HG03565 (cell line): ENCODE data around the gene OR8B12.

ENCODE experiments used
- ATAC-seq: cut with Tn5 transposase; IDR thresholded peaks from one replicate; pipeline ENCODE4 v1.9.1; 2021; ENCODE audit warnings: mild to moderate bottlenecking, moderate library complexity; ENCODE audit not compliant: unreplicated experiment

Gene OR8B12

DNA sequence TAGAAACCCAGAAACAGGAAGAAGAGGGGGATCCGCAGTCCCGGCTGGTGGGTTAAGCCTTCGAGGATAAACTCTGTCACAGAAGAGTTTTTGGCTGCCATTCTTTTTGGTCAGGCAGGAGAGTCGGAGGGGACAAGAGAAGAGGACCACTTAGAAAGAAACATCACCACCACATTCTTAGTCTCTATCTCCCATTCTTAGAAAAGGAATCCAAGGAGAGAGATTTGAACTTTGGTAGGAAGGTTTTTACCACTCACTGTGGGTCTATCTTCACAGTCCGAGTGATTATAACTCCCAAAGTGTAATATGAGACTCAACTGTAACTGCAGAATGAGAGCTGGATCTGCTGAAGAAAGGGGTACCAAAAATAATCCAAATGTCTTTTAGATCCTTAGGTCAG, at the start of gene OR8B12:
TSS of gene OR8B12 (minus strand) at position 101 of the 400 bp plus-strand sequence. CDS start at position 101, 0 bp downstream.
- ATAC-seq: no peak

- ATAC-seq: no peak
Observed at GRCh38 chr11:124592627-124593026, 49.2 kb upstream of the OR8B12 start.

- no peak for ATAC-seq
Observed at GRCh38 chr11:124591430-124591829, 48.0 kb upstream of the OR8B12 start.

GRCh38 chr11:124586238-124586860, 42.9 kb upstream of the OR8B12 start:
- ATAC-seq: no peak

- no peak for ATAC-seq
Observed at GRCh38 chr11:124584681-124585372, 41.4 kb upstream of the OR8B12 start.

GRCh38 chr11:124583781-124584180, 40.3 kb upstream of the OR8B12 start:
- ATAC-seq: no peak

DNA sequence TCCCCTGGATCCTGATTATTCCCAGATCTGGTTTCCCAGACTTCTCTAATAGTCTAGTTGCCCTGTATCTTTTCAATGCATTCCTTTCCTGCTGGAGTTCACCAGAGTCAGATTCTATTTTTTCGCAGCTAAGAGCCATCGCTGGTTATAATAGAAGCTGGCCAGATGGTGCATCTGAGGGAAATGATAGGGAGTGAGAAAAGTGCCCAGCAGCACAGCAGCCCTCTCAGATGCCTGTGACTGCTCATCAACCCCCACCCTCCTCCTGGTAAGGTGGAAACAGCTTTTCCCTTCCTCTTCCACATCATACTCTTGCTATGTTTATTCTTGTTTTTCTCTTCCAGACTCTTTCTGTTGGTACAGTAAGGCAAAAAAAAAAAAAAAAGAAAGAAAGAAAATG, 39.1 kb upstream of the OR8B12 start:
- ATAC-seq: no peak

- no peak for ATAC-seq
Observed at GRCh38 chr11:124581817-124582216, 38.4 kb upstream of the OR8B12 start.

- no peak for ATAC-seq
Observed at GRCh38 chr11:124578761-124579160, 35.3 kb upstream of the OR8B12 start.

DNA sequence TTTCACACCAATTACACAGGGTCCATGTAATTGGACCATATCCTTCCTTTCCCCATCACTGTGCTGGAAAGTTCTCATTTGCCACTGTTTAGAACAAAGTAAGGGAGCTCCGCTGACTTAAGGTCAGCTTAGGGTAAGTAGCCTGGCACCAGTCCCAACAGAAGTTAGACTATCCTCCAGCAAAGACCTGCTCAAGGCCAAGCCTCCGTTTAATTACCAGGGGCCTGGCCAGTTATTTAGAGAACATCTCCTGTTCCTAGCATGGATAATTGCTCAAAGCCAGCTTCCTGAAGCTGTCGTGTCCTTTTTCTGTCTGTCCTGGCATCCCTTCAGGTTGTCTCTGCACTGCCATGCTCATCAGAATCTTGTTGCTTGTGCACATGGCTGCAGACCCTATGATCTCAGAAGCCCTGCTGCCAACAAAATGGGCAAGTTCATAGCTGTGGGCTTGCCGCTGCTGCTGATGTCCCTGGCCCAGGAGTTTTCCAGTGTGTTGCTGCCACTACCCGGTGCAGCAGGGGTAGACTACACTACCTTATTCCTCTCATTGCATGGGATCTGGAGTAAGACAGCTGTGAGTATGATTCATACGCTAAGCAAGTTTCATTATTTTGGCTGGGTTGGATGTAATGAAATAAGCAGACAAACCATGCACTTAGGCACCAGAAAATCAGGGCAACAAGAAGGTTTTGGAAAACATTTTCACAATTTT, 34.4 kb upstream of the OR8B12 start:
- ATAC-seq: no peak

GRCh38 chr11:124570160-124570559, 26.7 kb upstream of the OR8B12 start:
- ATAC-seq: no peak

DNA sequence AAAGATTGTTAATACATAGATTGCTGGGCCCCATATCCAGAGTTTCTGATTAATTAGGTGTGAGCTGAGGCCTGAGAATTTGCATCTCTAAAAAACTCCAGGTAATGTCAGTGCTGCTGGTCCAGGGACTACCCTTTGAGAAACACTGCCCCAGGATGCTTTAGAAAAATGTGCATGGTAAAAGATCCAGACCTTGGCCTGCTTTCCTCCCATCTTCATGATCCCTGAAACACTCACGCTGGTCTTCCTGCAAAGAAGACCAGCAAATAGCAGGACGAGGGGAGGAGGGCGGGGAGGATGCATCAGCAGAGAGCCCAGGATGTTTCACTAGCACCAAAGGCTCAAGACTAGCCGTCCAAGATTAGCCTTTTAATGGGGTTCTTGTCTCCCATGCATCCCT, 26.2 kb upstream of the OR8B12 start, which contains the start of gene OR8A1:
TSS of gene OR8A1 (plus strand) at position 301 of the 400 bp plus-strand sequence. CDS start 123 bp downstream, outside the sequence.
- no peak for ATAC-seq

DNA sequence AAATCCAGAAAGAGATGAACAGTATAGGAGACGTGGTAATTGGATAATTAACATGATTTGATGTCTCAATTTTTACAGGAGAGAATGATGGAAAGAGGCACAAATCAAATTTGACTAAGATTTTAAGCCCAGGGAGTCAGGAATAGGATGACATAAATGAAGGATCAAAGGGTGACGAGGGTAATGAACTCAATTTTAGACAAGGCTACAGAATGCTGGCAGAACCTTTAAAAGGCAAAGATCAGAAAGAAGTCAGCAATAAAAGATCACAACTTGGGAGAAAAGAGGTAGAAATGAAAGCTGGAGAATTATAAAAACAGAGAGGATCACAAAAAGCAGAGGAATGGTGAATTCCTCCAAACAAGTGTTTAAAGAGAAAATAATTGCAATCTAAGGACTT, 13.4 kb upstream of the OR8B12 start:
- ATAC-seq: no peak

DNA sequence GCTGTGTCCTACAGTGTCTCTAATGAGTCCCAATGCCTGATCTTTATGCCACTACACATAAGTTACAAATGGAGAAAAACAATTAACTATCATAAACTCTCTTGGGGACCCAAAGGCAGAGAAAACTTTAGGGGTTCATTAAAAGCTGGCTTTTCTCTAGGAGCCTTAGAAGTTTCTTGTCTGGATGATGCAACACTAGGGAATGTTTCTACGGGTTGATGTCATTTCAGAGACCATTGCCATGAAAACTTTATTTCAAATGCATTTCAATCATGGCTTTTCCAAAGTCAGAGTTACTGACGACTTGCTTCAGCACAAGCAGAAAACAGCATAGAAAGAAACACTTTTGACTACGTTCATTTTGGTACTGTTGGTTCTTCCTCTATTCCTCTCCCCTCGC, 8.5 kb upstream of the OR8B12 start:
- ATAC-seq: no peak

DNA sequence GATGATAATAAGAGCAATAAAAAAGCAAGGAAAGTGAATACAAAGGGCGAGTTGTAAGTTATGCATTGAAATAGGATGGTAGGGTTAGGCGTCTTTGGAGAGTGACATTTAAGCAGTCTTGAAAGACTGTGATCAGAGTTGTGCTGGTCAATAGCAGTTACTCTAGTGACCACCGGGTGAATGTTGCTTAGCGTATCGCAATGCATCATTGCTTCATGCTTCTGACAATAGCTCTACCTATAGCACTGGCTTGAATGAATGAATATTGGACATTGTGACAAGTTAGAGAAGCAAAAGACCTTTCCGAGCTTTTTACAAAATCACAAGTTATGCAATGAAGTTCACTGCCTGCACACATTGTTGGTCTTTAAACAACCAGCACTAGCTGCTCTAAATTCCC, 7.7 kb upstream of the OR8B12 start:
- no peak for ATAC-seq

GRCh38 chr11:124543145-124543544, 309 bp downstream of the OR8B12 start:
- ATAC-seq: no peak

GRCh38 chr11:124541204-124541603, 2.2 kb downstream of the OR8B12 start:
- no peak for ATAC-seq

- no peak for ATAC-seq
Observed at GRCh38 chr11:124538019-124538418, 5.4 kb downstream of the OR8B12 start.

GRCh38 chr11:124536520-124536919, 6.9 kb downstream of the OR8B12 start:
- no peak for ATAC-seq

DNA sequence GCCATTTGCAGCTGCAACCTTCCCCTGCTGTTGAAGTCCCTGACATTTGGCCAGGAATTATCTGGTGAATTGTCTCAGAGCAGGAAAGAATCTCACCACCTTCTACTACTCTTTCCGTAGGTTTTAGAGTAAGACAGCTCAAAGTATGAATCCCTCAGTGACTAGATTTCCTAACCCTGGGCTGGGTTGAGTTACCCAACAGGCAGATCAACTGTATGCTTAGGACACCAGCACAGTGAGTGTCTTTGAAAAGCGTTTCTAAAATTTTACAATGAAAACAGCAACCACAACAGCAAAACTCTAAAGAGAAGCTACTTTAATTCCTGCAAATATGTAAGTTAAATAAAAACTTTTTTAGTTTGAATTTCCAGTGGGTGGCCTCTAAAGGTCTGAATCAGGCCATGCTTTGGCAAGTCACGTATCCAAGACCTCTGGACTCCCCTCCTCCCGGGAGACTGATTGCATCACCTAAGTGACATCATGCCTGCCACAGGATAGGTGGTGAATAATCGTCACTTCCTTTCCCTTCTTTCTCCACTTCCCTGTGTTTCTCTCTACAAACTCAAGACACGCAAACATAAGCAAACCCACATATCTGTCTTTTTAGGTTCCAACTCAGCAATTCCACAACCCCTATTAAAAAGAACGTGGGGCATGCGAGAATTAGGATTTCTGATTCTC, 7.8 kb downstream of the OR8B12 start:
- ATAC-seq: no peak

- ATAC-seq: no peak
Observed at GRCh38 chr11:124534051-124534450, 9.4 kb downstream of the OR8B12 start.
